IPS-NIHi7 (cell line): ENCODE data around the gene UNC80.

Experiments used
- DNase-seq: peaks from one replicate; pipeline ENCODE4 v3.0.0; 2012; ENCODE audit warnings: mixed read lengths; ENCODE audit errors: extremely low spot score

Gene UNC80

GRCh38 chr2:209970711-209971110 lies 199.1 kb downstream of the UNC80 start:
- no peak for DNase-seq

GRCh38 chr2:209973328-209973727 lies 201.7 kb downstream of the UNC80 start:
- DNase-seq, result no peak

- DNase-seq, result no peak
Observed at GRCh38 chr2:209974576-209974975, 202.9 kb downstream of the UNC80 start.

- no peak for DNase-seq
Observed at GRCh38 chr2:209976698-209977385, 205.2 kb downstream of the UNC80 start.

- peak; percentile 18 for DNase-seq
Observed at GRCh38 chr2:209977386-209978239, 206.0 kb downstream of the UNC80 start.

- DNase-seq, result no peak
Observed at GRCh38 chr2:209984291-209984690, 212.7 kb downstream of the UNC80 start.

GRCh38 chr2:209985874-209986273 lies 214.2 kb downstream of the UNC80 start:
- DNase-seq, result no peak

- DNase-seq, result no peak
Observed at GRCh38 chr2:209986415-209986814, 214.8 kb downstream of the UNC80 start.

- no peak for DNase-seq
Observed at GRCh38 chr2:209988010-209988409, 216.4 kb downstream of the UNC80 start.

GRCh38 chr2:209990838-209991237 lies 219.2 kb downstream of the UNC80 start:
- DNase-seq, result no peak

- DNase-seq, result no peak
Observed at GRCh38 chr2:209993968-209994367, 222.3 kb downstream of the UNC80 start.

GRCh38 chr2:209998596-209998995 lies 227.0 kb downstream of the UNC80 start:
- no peak for DNase-seq

- no peak for DNase-seq
Observed at GRCh38 chr2:210000464-210001324, 229.1 kb downstream of the UNC80 start.

- DNase-seq, result peak; percentile 97
Observed at GRCh38 chr2:210002158-210003157, 230.8 kb downstream of the UNC80 start, which contains the start of gene RPE. Gene RPE (plus strand): TSS chr2:210002638. CDS start chr2:210002662, 24 bp downstream.

- no peak for DNase-seq
Observed at GRCh38 chr2:210003359-210003758, 231.7 kb downstream of the UNC80 start.

- no peak for DNase-seq
Observed at GRCh38 chr2:210004881-210005280, 233.2 kb downstream of the UNC80 start.

- no peak for DNase-seq
Observed at GRCh38 chr2:210007895-210008294, 236.3 kb downstream of the UNC80 start.

GRCh38 chr2:210009126-210009525 lies 237.5 kb downstream of the UNC80 start:
- no peak for DNase-seq

GRCh38 chr2:210009896-210010295 lies 238.3 kb downstream of the UNC80 start:
- DNase-seq, result no peak

- DNase-seq, result no peak
Observed at GRCh38 chr2:210020138-210020537, 248.5 kb downstream of the UNC80 start.

- DNase-seq, result no peak
Observed at GRCh38 chr2:210022824-210023223, 251.2 kb downstream of the UNC80 start.
